ENCODE measurements around the gene GPATCH1. TPM values are rescaled to one million over a fixed set of nuclear protein-coding genes. Genes with fewer than 3 reads are reported as not detected.

GPATCH1 gene
- total RNA-seq, 1 experiment from 2014 or later: 16.6 TPM

GRCh38 chr19:33090179-33090578, 9.2 kb downstream of the GPATCH1 start:
- ChIA-PET CTCF (no interaction called here), POLR2A (ENCODE audit: low non-redundant PET) (no interaction called here)
- no peaks in the 10 kb centered on the region for H3K27me3 ChIP-seq (replicated peaks; ENCODE audit: insufficient read depth, low read depth, low read length, poor library complexity)
- TF ChIP-seq CTCF (conservative IDR thresholded peaks at IDR 0.05; ENCODE audit: low read depth, low read length) (no peak), EZH2 (IDR thresholded peaks at IDR 0.05; ENCODE audit: borderline replicate concordance, low read depth, low read length, poor library complexity, severe bottlenecking) (no peak)
- no TSS peak for BruUV-seq (replicated peaks)
- peaks cover 23% of the 10 kb centered on the region for H3K36me3 ChIP-seq (ENCODE audit: insufficient read depth, low read length, poor library complexity, severe bottlenecking)
- H3K27ac ChIP-seq (ENCODE audit: low read depth, low read length, poor library complexity, severe bottlenecking): no peak overlapping the region
- H3K4me3 ChIP-seq (ENCODE audit: low read depth, low read length, poor library complexity, severe bottlenecking): no peak overlapping the region
- H3K4me1 ChIP-seq (ENCODE audit: insufficient read depth, low read length, poor library complexity, severe bottlenecking): no peaks in the 10 kb centered on the region
- no peak for DNase-seq (ENCODE audit: low spot score)
- intact Hi-C loops (cut with micrococcal nuclease; ENCODE audit: unreplicated experiment): no loop called here
- H3K9me3 ChIP-seq (ENCODE audit: low read depth, low read length, poor library complexity, severe bottlenecking): no peaks in the 10 kb centered on the region

- H3K27me3 ChIP-seq (replicated peaks; ENCODE audit: insufficient read depth, low read depth, low read length, poor library complexity): no peaks in the 10 kb centered on the region
- TF ChIP-seq EZH2 (IDR thresholded peaks at IDR 0.05; ENCODE audit: borderline replicate concordance, low read depth, low read length, poor library complexity, severe bottlenecking) (no peak), CTCF (conservative IDR thresholded peaks at IDR 0.05; ENCODE audit: low read depth, low read length) (no peak)
- H3K9me3 ChIP-seq (ENCODE audit: low read depth, low read length, poor library complexity, severe bottlenecking): no peaks in the 10 kb centered on the region
- no peak for DNase-seq (ENCODE audit: low spot score)
- no peak overlapping the region for H3K27ac ChIP-seq (ENCODE audit: low read depth, low read length, poor library complexity, severe bottlenecking)
- CTCF ChIA-PET: no interaction called here
- no peak overlapping the region for H3K4me3 ChIP-seq (ENCODE audit: low read depth, low read length, poor library complexity, severe bottlenecking)
- H3K36me3 ChIP-seq (ENCODE audit: insufficient read depth, low read length, poor library complexity, severe bottlenecking): peaks cover 37% of the 10 kb centered on the region
- BruUV-seq (replicated peaks): no TSS peak
- intact Hi-C loops (cut with micrococcal nuclease; ENCODE audit: unreplicated experiment): no loop called here
- H3K4me1 ChIP-seq (ENCODE audit: insufficient read depth, low read length, poor library complexity, severe bottlenecking): no peaks in the 10 kb centered on the region
- POLR2A ChIA-PET (ENCODE audit: low non-redundant PET): no interaction called here
Measured at GRCh38 chr19:33093420-33094210, 12.6 kb downstream of the GPATCH1 start.

- Histone ChIP-seq H3K4me1 (ENCODE audit: insufficient read depth, low read length, poor library complexity, severe bottlenecking) (no peaks in the 10 kb centered on the region), H3K27me3 (replicated peaks; ENCODE audit: insufficient read depth, low read depth, low read length, poor library complexity) (no peaks in the 10 kb centered on the region), H3K4me3 (ENCODE audit: low read depth, low read length, poor library complexity, severe bottlenecking) (no peak overlapping the region), H3K36me3 (ENCODE audit: insufficient read depth, low read length, poor library complexity, severe bottlenecking) (peaks cover 41% of the 10 kb centered on the region), H3K27ac (ENCODE audit: low read depth, low read length, poor library complexity, severe bottlenecking) (no peak overlapping the region), H3K9me3 (ENCODE audit: low read depth, low read length, poor library complexity, severe bottlenecking) (no peaks in the 10 kb centered on the region)
- TF ChIP-seq EZH2 (IDR thresholded peaks at IDR 0.05; ENCODE audit: borderline replicate concordance, low read depth, low read length, poor library complexity, severe bottlenecking): no peak
- no peak for TF ChIP-seq CTCF (conservative IDR thresholded peaks at IDR 0.05; ENCODE audit: low read depth, low read length)
- BruUV-seq (replicated peaks): no TSS peak
- DNase-seq (ENCODE audit: low spot score): no peak
- CTCF ChIA-PET: no interaction called here
- intact Hi-C loops (cut with micrococcal nuclease; ENCODE audit: unreplicated experiment): no loop called here
- POLR2A ChIA-PET (ENCODE audit: low non-redundant PET): no interaction called here
Measured at GRCh38 chr19:33094436-33095067, 13.6 kb downstream of the GPATCH1 start.
